Limb (tissue), 2 donors: ENCODE results near the gene ZNF749.
"Not testable (repeated sequence)": the region's sequence is repeated elsewhere in the genome, so short reads cannot be mapped to it uniquely, and the experiment has no call there.

Experiments used
- DNase-seq, 2 donors: peaks; one replicate each; pipeline ENCODE4 v3.0.0-alpha.2; 2016; ENCODE audit errors: extremely low spot score in 2 of 2

Gene ZNF749

DNA sequence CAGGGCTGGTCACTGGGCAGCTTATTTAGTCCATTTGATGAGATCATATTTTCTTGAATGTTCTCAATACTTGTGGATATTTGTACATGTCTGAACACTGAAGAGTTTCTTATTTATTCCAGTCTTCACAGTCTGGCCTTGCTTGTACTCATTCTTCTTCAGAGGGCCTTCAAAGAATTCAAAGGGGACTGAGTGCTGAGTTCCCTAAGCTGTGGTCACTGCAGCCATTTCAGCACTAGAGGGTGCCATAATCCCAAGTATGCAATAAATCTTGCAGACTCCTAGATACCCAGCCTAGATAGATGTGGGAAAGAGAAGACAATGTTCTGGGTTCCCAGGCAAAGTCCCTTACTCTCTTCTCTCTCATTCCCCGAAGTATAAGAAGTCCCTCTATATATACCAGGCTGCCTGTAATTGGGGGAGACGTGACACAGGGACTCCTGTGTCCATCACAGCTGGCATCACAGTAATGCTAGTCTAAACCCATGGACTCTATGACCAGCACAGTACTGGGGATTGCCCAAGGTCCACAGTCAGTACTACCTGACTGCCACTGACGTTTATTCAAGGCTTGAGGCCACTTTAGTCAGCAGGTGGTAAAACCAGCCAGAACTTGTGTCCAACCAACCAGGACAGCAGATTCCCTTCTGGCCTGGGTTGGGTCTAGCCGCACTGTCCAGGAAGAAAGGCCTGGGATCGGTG lies 30.7 kb downstream of the ZNF749 start:
- DNase-seq = no peak

DNA sequence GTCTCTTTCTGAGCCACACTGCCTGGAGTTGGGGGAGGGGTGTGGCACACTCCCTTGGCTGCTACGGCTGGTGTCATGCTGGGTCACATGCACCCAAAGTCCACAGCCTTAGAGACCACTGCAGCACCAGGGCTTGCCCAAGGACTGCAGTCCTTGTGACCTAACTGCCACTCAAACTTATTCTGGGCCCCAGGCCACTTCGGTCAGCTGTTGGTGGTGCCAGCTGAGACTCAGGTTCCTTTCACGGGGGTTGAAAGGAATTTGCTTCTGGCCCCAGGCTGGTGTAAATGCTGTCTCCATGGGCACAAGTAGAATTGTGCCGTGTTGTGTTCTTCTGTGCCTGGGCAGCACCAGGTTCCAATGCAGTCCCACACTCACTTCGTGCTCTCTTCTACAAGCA lies 31.4 kb downstream of the ZNF749 start:
- DNase-seq = no peak

DNA sequence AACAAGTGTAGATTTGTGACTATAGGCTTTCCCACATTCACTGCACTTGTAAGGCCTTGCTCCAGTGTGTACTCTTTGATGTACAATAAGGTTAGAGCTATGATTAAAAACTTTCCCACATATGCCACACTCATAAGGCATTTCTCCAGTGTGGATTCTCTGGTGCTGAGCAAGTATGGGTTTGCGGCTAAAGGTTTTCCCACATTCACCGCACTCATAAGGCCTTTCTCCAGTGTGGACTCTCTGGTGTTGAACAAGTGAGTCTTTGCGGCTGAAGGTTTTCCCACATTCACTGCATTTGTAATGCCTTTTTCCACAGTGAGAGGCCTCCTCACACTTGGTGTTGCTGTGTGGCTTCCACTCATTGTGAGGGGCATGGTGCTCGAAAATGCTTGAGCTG lies 38.5 kb downstream of the ZNF749 start:
- DNase-seq = no peak

DNA sequence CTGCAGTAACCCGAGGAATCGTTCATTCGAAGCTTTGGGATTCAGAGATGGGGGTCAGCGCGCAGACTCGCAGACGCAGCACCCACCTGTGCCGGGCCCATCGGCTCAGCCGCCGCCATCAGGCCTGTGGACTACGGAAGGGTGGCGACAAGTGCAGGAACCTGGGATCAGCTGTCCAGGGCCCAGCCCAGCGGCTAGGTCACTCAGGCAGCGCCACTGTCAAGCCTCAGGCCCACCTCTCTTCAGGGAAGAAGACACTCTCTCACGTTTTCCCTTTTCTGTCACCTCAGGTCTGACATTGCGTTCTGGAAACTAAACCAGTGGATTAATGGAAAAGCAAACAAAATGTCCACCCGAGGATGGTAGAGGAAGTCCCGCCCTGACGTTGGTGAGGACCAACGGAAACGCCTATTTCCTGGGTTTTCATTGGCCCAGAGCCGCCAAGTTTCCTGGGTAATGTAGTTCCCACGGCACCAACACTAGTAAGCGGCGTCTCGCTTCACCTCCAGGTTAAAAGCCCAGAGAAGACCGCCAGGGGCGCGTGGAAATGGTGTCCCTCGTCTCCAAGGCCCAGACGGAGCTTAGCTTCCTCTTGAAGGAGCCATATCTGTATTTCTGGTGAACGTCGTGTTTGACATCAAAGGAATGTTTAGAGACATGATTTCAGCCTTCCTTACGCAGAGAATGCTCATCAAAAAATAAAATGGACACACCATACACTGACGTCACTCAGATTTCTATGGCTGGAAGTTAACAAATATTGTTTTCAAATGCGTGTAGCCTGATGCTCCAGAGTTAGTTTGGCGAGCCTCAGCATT lies 42.3 kb downstream of the ZNF749 start, which contains the start of gene ZNF772:
Gene ZNF772, minus strand, starts transcription at position 376 of the 818 bp plus-strand sequence. Its CDS starts 257 bp downstream, at position 119.
- peak; percentile 90 to 95 for DNase-seq

DNA sequence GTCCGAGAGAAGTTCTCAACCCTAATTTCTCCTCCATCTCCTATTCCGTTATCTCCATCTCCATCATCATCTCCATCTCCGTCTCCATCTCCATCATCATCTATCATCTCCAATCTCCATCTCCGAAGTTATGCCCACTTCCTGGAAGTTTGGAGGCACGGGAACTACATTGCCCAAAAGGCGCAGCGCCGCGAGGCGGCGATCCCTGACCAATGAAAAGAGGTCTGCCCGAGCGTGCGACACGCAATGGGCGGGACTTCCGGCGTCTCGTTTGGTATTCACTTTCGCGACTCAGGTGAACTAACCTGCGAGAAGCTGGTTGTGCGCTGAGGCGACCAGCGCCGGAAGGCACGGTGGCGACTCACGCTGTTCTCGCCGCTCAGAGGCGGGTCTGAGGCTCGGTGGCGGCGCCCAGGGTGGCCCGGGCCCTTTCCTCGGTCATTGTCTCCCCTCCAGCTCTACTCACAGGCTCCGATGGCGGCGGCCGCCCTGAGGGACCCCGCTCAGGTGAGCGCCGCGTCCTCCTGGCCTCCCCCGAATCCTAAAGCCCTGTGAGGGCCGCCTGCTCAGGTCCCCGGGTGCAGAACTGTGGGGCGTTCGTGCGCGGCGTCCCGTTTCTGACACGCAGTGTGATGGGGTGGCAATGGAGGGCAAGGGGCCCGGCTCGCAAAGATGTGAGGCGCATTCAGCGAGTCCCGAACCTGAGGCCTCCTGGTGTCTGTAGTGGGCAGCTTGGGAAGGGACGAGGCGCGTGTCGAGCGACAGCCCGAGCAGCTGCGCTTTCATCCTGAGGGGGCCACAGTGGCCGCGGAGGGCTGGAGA lies 52.6 kb downstream of the ZNF749 start, which contains the start of gene ZNF419:
Gene ZNF419, plus strand, starts transcription at position 274 of the 822 bp plus-strand sequence. Its CDS starts 201 bp downstream, at position 475.
- peak; percentile 92 for DNase-seq

DNA sequence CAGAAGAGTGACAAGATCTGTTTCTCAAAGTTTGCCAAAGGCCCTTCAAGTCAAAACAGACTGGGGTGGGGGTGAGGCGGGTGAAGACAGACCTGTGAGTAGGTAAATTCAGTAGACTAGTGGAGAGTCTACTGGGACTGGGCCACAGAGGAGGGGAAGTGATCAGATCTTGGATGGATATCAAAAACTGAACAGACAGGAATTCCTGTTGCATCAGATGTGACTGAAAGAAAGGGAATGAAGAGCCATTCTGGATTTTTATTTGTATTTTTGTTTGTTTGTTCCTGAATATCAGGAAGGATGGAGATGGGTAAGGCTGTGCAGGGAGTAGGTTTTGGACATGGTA lies 53.1 kb downstream of the ZNF749 start:
- not testable (repeated sequence) for DNase-seq
